Measurements from ENCODE around the gene MRPL44.

The MRPL44 gene

GRCh38 chr2:223957092-223957851, at the start of gene MRPL44:
TSS of gene MRPL44 (plus strand) at chr2:223957463. CDS start at chr2:223957473, 10 bp downstream.
- H3K4me3 ChIP-seq (ENCODE audit: low read depth, low read length) = peak within 1 kb of the TSS; percentile 78

- no peak overlapping the region for H3K4me3 ChIP-seq (ENCODE audit: low read depth, low read length)
Measured at GRCh38 chr2:223908304-223908998, 48.8 kb upstream of the MRPL44 start.

GRCh38 chr2:223909001-223909741, 48.1 kb upstream of the MRPL44 start:
- no peak overlapping the region for H3K4me3 ChIP-seq (ENCODE audit: low read depth, low read length)

GRCh38 chr2:223914324-223914723, 42.9 kb upstream of the MRPL44 start:
- H3K4me3 ChIP-seq (ENCODE audit: low read depth, low read length) = no peak overlapping the region

- H3K4me3 ChIP-seq (ENCODE audit: low read depth, low read length) = no peak overlapping the region
Measured at GRCh38 chr2:223915071-223915470, 42.2 kb upstream of the MRPL44 start.

- H3K4me3 ChIP-seq (ENCODE audit: low read depth, low read length) = no peak overlapping the region
Measured at GRCh38 chr2:223916181-223916920, 40.9 kb upstream of the MRPL44 start.

GRCh38 chr2:223918671-223919134, 38.6 kb upstream of the MRPL44 start:
- H3K4me3 ChIP-seq (ENCODE audit: low read depth, low read length) = no peak overlapping the region

GRCh38 chr2:223920109-223920508, 37.2 kb upstream of the MRPL44 start:
- H3K4me3 ChIP-seq (ENCODE audit: low read depth, low read length) = no peak overlapping the region

- no peak overlapping the region for H3K4me3 ChIP-seq (ENCODE audit: low read depth, low read length)
Measured at GRCh38 chr2:223921204-223921603, 36.1 kb upstream of the MRPL44 start.

- no peak overlapping the region for H3K4me3 ChIP-seq (ENCODE audit: low read depth, low read length)
Measured at GRCh38 chr2:223922308-223922707, 35.0 kb upstream of the MRPL44 start.

GRCh38 chr2:223923976-223924375, 33.3 kb upstream of the MRPL44 start:
- no peak overlapping the region for H3K4me3 ChIP-seq (ENCODE audit: low read depth, low read length)

- H3K4me3 ChIP-seq (ENCODE audit: low read depth, low read length) = no peak overlapping the region
Measured at GRCh38 chr2:223925106-223925505, 32.2 kb upstream of the MRPL44 start.

GRCh38 chr2:223928113-223929006, 28.9 kb upstream of the MRPL44 start:
- H3K4me3 ChIP-seq (ENCODE audit: low read depth, low read length) = no peak overlapping the region

GRCh38 chr2:223929571-223930102, 27.6 kb upstream of the MRPL44 start:
- H3K4me3 ChIP-seq (ENCODE audit: low read depth, low read length) = no peak overlapping the region

GRCh38 chr2:223930103-223930976, 26.9 kb upstream of the MRPL44 start:
- H3K4me3 ChIP-seq (ENCODE audit: low read depth, low read length) = no peak overlapping the region

- H3K4me3 ChIP-seq (ENCODE audit: low read depth, low read length) = no peak overlapping the region
Measured at GRCh38 chr2:223932816-223933800, 24.2 kb upstream of the MRPL44 start.

- no peak overlapping the region for H3K4me3 ChIP-seq (ENCODE audit: low read depth, low read length)
Measured at GRCh38 chr2:223934870-223935269, 22.4 kb upstream of the MRPL44 start.

Measured in iPS-11a (cell line).